ENCODE measurements around the gene TAF8. TPM values are rescaled to one million over a fixed set of nuclear protein-coding genes. Genes with fewer than 3 reads are reported as not detected.

TAF8 gene
- total RNA-seq, 2 experiments from 2014 or later: 30.1 to 34.7 TPM

DNA sequence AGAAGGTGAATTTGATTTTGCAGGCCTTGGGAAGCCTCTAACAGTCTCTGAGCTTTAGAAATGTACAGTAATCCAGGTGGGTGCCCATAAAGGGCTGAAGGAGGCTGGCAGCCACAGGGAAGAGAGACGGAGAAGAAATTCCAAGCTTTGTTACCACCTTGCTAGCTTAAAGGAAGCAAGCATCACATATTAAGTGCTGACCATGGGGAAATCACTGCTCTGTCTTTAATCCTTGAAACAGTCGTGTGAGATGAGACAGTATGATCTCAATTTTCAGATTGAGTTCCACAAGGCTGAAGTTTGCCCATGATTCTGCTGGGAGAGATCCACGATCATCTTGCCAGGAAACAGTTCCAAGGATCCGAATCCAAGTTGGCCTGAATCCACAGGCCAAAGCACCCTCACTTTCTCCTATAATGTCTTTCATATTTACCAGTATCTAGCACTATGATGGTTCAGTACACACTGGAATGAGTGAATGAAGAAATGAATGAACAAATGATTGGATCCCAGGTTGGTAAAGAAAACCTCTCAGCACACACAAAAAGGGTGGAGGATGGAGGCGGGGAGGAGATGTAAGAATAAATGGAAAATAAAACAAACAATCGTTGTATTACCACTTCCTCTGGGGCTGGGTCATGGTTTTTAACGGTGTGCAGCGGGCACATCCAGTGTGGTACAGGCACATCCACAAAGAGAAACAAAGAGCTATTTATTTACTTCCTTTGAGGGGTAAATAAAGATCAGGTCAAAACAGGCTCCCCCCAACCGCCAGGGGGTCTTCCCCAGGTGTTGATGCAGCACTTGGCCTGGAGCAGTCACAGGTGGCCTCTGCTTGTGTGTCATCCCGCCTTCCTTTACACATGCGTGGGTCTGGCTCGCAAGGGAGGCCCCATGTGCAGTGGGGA is 28.2 kb upstream of the TAF8 start:
- no peaks in the 10 kb centered on the region for H3K27me3 ChIP-seq (ENCODE audit: control insufficient read depth in 1 of 2, insufficient read depth in 2 of 2, low read length in 2 of 2)
- no peaks in the 10 kb centered on the region for H3K9me3 ChIP-seq (ENCODE audit: control insufficient read depth in 1 of 2, insufficient read depth in 1 of 2, low read length in 2 of 2)
- H3K4me1 Mint-ChIP-seq (ENCODE audit: low read depth): peaks cover 71% of the 10 kb centered on the region
- peaks cover 87% of the 10 kb centered on the region for H3K4me1 ChIP-seq (ENCODE audit: insufficient read depth, low read length)
- peaks cover 81% of the 10 kb centered on the region for H3K36me3 Mint-ChIP-seq (ENCODE audit: low read depth)
- TF ChIP-seq, protein P1, sequence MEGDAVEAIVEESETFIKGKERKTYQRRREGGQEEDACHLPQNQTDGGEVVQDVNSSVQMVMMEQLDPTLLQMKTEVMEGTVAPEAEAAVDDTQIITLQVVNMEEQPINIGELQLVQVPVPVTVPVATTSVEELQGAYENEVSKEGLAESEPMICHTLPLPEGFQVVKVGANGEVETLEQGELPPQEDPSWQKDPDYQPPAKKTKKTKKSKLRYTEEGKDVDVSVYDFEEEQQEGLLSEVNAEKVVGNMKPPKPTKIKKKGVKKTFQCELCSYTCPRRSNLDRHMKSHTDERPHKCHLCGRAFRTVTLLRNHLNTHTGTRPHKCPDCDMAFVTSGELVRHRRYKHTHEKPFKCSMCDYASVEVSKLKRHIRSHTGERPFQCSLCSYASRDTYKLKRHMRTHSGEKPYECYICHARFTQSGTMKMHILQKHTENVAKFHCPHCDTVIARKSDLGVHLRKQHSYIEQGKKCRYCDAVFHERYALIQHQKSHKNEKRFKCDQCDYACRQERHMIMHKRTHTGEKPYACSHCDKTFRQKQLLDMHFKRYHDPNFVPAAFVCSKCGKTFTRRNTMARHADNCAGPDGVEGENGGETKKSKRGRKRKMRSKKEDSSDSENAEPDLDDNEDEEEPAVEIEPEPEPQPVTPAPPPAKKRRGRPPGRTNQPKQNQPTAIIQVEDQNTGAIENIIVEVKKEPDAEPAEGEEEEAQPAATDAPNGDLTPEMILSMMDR (IDR thresholded peaks at IDR 0.05): no peak
- H3K4me3 ChIP-seq (ENCODE audit: low read length): peak overlapping the region; percentile 17
- CTCF ChIA-PET: interaction anchor here (1.3 to 2.5 kb wide), 4 partner anchors 19 to 236 kb away, joined by 3 to 8 read pairs (median 4); partner anchors contain the start of genes BYSL and MED20
- no peaks in the 10 kb centered on the region for H3K9me3 Mint-ChIP-seq
- peak overlapping the region; percentile 78 for H3K4me3 Mint-ChIP-seq
- H3K27ac ChIP-seq (ENCODE audit: low read depth in 1 of 2, low read length in 2 of 2): peak overlapping the region; percentile 48 to 78
- H3K36me3 ChIP-seq (ENCODE audit: insufficient read depth, low read length): peaks cover 57% of the 10 kb centered on the region
- DNase-seq: peak; percentile 31 to 87 (median 61)
- peak; percentile 85 for ATAC-seq (ENCODE audit: poor library complexity)
- H3K27me3 Mint-ChIP-seq: no peaks in the 10 kb centered on the region
- intact Hi-C loops (cut with DNase I, micrococcal nuclease): loop anchor here (2.0 to 5.0 kb wide), 5 partner anchors 13 to 85 kb away; no protein-coding TSS in a partner anchor
- POLR2A ChIA-PET: interaction anchor here (0.8 to 2.7 kb wide), 16 partner anchors 8 to 235 kb away, joined by 3 to 20 read pairs (median 7); partner anchors contain the start of genes BYSL, CCND3, MED20 and TAF8
- H3K27ac Mint-ChIP-seq: peak overlapping the region; percentile 94

DNA sequence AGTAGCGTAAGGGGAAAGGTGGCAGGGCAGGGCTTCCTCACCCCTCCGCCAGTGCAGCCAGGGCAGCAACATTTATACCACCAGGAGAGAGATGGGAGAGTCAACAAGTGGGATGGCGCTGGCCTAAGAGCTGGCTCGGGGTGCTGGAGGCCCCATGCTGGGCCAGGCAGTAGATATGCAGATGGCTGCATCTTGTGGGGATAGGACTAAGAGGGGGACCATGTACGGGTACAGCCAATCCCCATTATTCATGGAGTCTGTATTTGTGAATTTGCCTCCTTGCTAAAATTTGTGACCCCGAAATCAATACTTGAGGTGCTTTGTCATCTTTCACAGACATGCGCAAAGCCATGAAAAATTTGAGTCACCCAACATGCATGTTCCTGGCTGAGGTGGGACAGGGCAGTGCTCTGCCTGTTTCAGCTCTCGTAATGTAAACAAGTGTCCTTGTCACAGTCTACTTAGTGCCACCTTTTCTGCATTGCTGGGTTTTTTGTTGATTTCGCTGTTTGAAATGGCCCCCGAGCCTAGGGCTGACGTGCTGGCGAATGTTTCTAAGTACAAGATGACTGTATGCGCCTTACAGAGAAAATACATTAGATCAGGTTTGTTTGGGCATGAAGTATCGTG is 27.5 kb upstream of the TAF8 start:
- H3K27ac Mint-ChIP-seq: peak overlapping the region; percentile 94

More for the DNA sequence above, 27.5 kb upstream of the TAF8 start:
- intact Hi-C loops (cut with DNase I, micrococcal nuclease): loop anchor here (2.0 to 5.0 kb wide), 5 partner anchors 14 to 86 kb away; no protein-coding TSS in a partner anchor
- Histone ChIP-seq H3K4me3 (ENCODE audit: low read length) (peak overlapping the region; percentile 17), H3K4me1 (ENCODE audit: insufficient read depth, low read length) (peaks cover 87% of the 10 kb centered on the region), H3K27me3 (ENCODE audit: control insufficient read depth in 1 of 2, insufficient read depth in 2 of 2, low read length in 2 of 2) (no peaks in the 10 kb centered on the region), H3K9me3 (ENCODE audit: control insufficient read depth in 1 of 2, insufficient read depth in 1 of 2, low read length in 2 of 2) (no peaks in the 10 kb centered on the region), H3K27ac (ENCODE audit: low read depth in 1 of 2, low read length in 2 of 2) (peak overlapping the region; percentile 48 to 78), H3K36me3 (ENCODE audit: insufficient read depth, low read length) (peaks cover 55% of the 10 kb centered on the region)
- Mint-ChIP-seq H3K4me1 (ENCODE audit: low read depth) (peaks cover 73% of the 10 kb centered on the region), H3K36me3 (ENCODE audit: low read depth) (peaks cover 82% of the 10 kb centered on the region), H3K4me3 (peak overlapping the region; percentile 78), H3K9me3 (no peaks in the 10 kb centered on the region), H3K27me3 (no peaks in the 10 kb centered on the region)
- DNase-seq (no peak), ATAC-seq (ENCODE audit: poor library complexity) (peak; percentile 1)
- POLR2A ChIA-PET: interaction anchor here (0.9 to 2.7 kb wide), 14 partner anchors 8 to 236 kb away, joined by 3 to 20 read pairs (median 9); partner anchors contain the start of genes BYSL, CCND3, MED20 and TAF8
- TF ChIP-seq, protein P1 (IDR thresholded peaks at IDR 0.05): no peak
- CTCF ChIA-PET: interaction anchor here (1.3 to 2.5 kb wide), 4 partner anchors 19 to 236 kb away, joined by 3 to 8 read pairs (median 4); partner anchors contain the start of genes BYSL and MED20
